IMR-90 (cell line): Measurements from ENCODE around the gene SH3BP2.

ENCODE experiments used
- BHLHE40 ChIP-seq: fragments of 150-350 bp; IDR thresholded peaks from 2 replicates; pipeline ENCODE4 v1.6.1; 2016; ENCODE audit warnings: mild to moderate bottlenecking, low read depth, low read length
- CTCF ChIP-seq: conservative IDR thresholded peaks from 2 replicates; pipeline ENCODE4 v1.5.1; 2012; ENCODE audit warnings: mild to moderate bottlenecking, low read depth, low read length, improper control_type of control experiment
- MXI1 ChIP-seq: IDR thresholded peaks from 2 replicates; pipeline ENCODE4 v1.6.1; 2012; ENCODE audit warnings: low read depth, mild to moderate bottlenecking, low read length, moderate library complexity, borderline replicate concordance
- POLR2A ChIP-seq: IDR thresholded peaks from 2 replicates; pipeline ENCODE4 v1.6.1; 2012; ENCODE audit warnings: mild to moderate bottlenecking, low read depth, low read length
- RCOR1 ChIP-seq: IDR thresholded peaks from 2 replicates; pipeline ENCODE4 v1.6.1; 2012; ENCODE audit warnings: mild to moderate bottlenecking, low read length, improper control_type of control experiment; ENCODE audit not compliant: insufficient replicate concordance
- RFX5 ChIP-seq: IDR thresholded peaks from 2 replicates; pipeline ENCODE4 v1.8.0; 2012; ENCODE audit warnings: low read depth, mild to moderate bottlenecking, low read length, moderate library complexity
- TF ChIP-seq, protein P1 (sequence below): fragments of 150-350 bp; IDR thresholded peaks from 2 replicates; pipeline ENCODE4 v1.6.1; 2017; ENCODE audit warnings: mild to moderate bottlenecking, antibody characterized with exemption, low read length, low read depth
- TF ChIP-seq, protein P2 (sequence below): fragments of 150-350 bp; IDR thresholded peaks from 2 replicates; pipeline ENCODE4 v1.6.1; 2016; ENCODE audit warnings: low read depth, mild to moderate bottlenecking, low read length, moderate library complexity, borderline replicate concordance

DNA sequence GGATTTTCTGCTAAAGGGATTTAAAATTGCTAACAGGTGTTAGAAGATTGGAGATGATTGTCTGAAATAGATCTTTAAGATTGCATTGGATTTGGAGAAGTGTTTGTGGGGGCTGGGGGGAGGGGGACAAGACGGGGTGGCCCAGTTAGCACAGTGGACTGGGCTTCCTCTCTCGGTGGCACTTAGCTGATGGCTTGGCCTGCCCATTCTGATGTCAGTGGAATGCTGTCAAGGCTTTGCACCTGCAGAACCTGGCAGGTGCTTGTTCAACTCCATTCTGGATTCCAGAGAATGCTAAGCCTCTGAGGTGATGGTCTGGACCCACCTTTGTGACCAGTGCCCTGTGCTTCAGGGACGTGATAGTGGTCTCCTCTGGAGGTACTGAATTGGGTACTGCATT lies 94.5 kb downstream of the SH3BP2 start:
- TF ChIP-seq POLR2A (no peak), CTCF (no peak), BHLHE40 (no peak), MXI1 (no peak), RFX5 (no peak), RCOR1 (no peak)
- TF ChIP-seq, protein P1, sequence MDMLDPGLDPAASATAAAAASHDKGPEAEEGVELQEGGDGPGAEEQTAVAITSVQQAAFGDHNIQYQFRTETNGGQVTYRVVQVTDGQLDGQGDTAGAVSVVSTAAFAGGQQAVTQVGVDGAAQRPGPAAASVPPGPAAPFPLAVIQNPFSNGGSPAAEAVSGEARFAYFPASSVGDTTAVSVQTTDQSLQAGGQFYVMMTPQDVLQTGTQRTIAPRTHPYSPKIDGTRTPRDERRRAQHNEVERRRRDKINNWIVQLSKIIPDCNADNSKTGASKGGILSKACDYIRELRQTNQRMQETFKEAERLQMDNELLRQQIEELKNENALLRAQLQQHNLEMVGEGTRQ: no peak
- TF ChIP-seq, protein P2, sequence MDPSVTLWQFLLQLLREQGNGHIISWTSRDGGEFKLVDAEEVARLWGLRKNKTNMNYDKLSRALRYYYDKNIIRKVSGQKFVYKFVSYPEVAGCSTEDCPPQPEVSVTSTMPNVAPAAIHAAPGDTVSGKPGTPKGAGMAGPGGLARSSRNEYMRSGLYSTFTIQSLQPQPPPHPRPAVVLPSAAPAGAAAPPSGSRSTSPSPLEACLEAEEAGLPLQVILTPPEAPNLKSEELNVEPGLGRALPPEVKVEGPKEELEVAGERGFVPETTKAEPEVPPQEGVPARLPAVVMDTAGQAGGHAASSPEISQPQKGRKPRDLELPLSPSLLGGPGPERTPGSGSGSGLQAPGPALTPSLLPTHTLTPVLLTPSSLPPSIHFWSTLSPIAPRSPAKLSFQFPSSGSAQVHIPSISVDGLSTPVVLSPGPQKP: no peak
